Measurements from ENCODE around the gene IGFBP5.

Gene IGFBP5, protein sequence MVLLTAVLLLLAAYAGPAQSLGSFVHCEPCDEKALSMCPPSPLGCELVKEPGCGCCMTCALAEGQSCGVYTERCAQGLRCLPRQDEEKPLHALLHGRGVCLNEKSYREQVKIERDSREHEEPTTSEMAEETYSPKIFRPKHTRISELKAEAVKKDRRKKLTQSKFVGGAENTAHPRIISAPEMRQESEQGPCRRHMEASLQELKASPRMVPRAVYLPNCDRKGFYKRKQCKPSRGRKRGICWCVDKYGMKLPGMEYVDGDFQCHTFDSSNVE

DNA sequence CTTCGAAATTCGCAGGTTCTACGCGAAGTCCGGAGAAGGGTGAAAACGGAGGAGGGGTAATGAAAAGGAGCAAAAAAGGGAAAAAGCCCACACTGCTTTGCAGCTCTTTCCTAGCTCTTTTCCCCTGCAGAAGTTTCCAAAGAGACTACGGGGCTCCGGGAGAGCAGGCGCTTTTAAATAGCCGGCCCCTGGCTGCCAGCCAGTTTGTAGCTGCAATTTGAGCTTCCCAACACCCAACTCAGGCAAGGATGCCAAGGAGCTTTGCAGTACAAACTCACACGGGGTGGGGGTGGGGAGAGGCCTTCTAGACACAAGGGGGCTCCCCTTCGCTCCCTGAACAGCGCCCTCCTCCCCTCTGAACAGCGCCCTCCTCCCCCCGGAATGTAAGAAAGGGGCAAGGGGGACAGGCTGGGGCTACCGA lies at the start of gene IGFBP5:
TSS of gene IGFBP5 (minus strand) at position 149 of the 421 bp plus-strand sequence. CDS start 774 bp downstream, outside the sequence.
- DNase-seq (ENCODE audit: low spot score): no peak
- in situ Hi-C loops (cut with MboI; ENCODE audit: low pct_unique_long_range_greater_than_20kb, low sequenced_read_pairs, unreplicated experiment): loop anchor here (10.0 to 25.0 kb wide), 2 partner anchors 819 to 1017 kb away; no protein-coding TSS in a partner anchor
- no peak for TF ChIP-seq CTCF (IDR thresholded peaks at IDR 0.05; ENCODE audit: extremely low read depth, insufficient read depth, missing control alignments)

DNA sequence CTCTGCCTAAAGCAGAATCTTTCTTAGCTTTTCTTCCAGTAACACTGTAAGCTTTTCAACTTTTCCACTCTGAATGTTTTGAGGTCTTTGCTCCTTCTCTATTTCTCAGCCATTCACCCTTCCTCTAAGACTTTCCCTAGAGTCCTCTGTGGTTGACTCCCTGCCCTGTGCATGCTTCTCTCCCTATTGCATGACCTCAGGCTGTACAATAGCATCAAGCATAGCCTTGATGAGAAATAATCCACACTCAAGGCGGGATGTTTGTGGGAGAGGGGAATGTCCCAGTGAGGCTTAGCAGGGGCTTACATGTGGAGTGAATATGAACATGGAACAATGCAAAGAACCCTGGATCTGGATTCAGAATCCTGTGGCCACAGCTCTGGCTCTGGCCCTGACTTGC lies 48.4 kb upstream of the IGFBP5 start:
- no peak for DNase-seq (ENCODE audit: low spot score)
- TF ChIP-seq CTCF (IDR thresholded peaks at IDR 0.05; ENCODE audit: extremely low read depth, insufficient read depth, missing control alignments): no peak
- in situ Hi-C loops (cut with MboI; ENCODE audit: low pct_unique_long_range_greater_than_20kb, low sequenced_read_pairs, unreplicated experiment): no loop called here

- in situ Hi-C loops (cut with MboI; ENCODE audit: low pct_unique_long_range_greater_than_20kb, low sequenced_read_pairs, unreplicated experiment): no loop called here
- no peak for TF ChIP-seq CTCF (IDR thresholded peaks at IDR 0.05; ENCODE audit: extremely low read depth, insufficient read depth, missing control alignments)
- no peak for DNase-seq (ENCODE audit: low spot score)
Measured at GRCh38 chr2:216742411-216742810, 47.1 kb upstream of the IGFBP5 start.

- TF ChIP-seq CTCF (IDR thresholded peaks at IDR 0.05; ENCODE audit: extremely low read depth, insufficient read depth, missing control alignments): no peak
- no peak for DNase-seq (ENCODE audit: low spot score)
- in situ Hi-C loops (cut with MboI; ENCODE audit: low pct_unique_long_range_greater_than_20kb, low sequenced_read_pairs, unreplicated experiment): no loop called here
Measured at GRCh38 chr2:216741223-216741593, 45.9 kb upstream of the IGFBP5 start.

- in situ Hi-C loops (cut with MboI; ENCODE audit: low pct_unique_long_range_greater_than_20kb, low sequenced_read_pairs, unreplicated experiment): no loop called here
- no peak for DNase-seq (ENCODE audit: low spot score)
- TF ChIP-seq CTCF (IDR thresholded peaks at IDR 0.05; ENCODE audit: extremely low read depth, insufficient read depth, missing control alignments): no peak
Measured at GRCh38 chr2:216740557-216741222, 45.3 kb upstream of the IGFBP5 start.

DNA sequence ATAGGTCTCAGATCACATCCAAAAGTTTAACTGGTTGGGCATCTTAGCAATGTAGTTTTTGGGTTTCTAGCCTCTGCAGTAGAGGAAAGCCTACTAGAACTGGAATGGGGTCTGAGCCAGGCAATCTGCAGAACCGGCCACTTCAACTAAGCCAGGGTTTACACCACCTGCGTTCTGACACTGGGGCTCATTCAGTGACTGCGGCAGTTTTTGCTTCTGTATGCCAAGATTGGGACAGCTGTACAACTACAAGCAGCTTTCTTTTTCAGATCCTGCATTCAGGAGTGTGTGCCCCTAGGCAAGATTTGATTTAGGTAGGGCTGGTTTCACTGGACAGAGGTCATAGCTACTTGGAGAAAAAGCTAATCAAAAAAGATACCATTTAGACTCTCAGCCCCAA lies 43.7 kb upstream of the IGFBP5 start:
- DNase-seq (ENCODE audit: low spot score): no peak
- in situ Hi-C loops (cut with MboI; ENCODE audit: low pct_unique_long_range_greater_than_20kb, low sequenced_read_pairs, unreplicated experiment): no loop called here
- TF ChIP-seq CTCF (IDR thresholded peaks at IDR 0.05; ENCODE audit: extremely low read depth, insufficient read depth, missing control alignments): no peak

Measured in GM13977 (cell line).